ENCODE measurements around the gene ZNF107.

DNA sequence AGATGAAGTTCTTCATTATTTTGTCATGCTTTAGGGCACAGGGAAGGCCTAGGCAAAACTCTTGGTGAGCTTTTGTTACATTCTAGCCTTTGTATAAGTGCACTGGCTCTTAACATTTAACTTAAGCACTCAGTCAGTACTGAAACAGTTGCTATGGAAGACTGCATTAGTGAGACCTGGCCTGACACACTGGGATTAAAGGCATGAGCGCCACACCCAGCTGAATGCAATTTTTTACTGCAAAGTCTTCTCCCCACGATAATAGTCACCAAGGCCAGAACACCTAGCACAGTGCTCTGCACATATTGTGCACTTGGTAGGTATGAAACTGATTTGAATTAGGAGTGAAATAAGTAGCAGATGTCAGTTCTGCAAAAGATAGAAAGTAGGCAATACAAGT, 87.1 kb downstream of the ZNF107 start:
- TF ChIP-seq, protein P1, sequence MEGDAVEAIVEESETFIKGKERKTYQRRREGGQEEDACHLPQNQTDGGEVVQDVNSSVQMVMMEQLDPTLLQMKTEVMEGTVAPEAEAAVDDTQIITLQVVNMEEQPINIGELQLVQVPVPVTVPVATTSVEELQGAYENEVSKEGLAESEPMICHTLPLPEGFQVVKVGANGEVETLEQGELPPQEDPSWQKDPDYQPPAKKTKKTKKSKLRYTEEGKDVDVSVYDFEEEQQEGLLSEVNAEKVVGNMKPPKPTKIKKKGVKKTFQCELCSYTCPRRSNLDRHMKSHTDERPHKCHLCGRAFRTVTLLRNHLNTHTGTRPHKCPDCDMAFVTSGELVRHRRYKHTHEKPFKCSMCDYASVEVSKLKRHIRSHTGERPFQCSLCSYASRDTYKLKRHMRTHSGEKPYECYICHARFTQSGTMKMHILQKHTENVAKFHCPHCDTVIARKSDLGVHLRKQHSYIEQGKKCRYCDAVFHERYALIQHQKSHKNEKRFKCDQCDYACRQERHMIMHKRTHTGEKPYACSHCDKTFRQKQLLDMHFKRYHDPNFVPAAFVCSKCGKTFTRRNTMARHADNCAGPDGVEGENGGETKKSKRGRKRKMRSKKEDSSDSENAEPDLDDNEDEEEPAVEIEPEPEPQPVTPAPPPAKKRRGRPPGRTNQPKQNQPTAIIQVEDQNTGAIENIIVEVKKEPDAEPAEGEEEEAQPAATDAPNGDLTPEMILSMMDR (IDR thresholded peaks at IDR 0.05): no peak
- TF ChIP-seq POLR2A (IDR thresholded peaks at IDR 0.05): no peak

All from adrenal gland (tissue), 5 donors.